ENCODE measurements around the gene PIGBOS1. TPM values are rescaled to one million over a fixed set of nuclear protein-coding genes. Genes with fewer than 3 reads are reported as not detected.

PIGBOS1 gene
- total RNA-seq: 9.5 and 12.3 TPM in 2 replicates

GRCh38 chr15:55318588-55319494 lies at the start of gene PIGBOS1, which contains the start of gene PIGB:
Gene PIGBOS1, minus strand, starts transcription at chr15:55319123. Its CDS starts 1,331 bp downstream, at chr15:55317792.
Gene PIGB, plus strand, starts transcription at chr15:55319222. Its CDS starts 29 bp downstream, at chr15:55319251.
- Mint-ChIP-seq H3K27me3 (ENCODE audit: low read depth) (no peaks in the 10 kb centered on the region), H3K36me3 (ENCODE audit: low read depth) (peaks cover 51% of the 10 kb centered on the region), H3K27ac (peak within 1 kb of the TSS; percentile 98), H3K9me3 (no peaks in the 10 kb centered on the region), H3K4me3 (ENCODE audit: low read depth) (peak within 1 kb of the TSS; percentile 100), H3K4me1 (ENCODE audit: low read depth) (peaks cover 52% of the 10 kb centered on the region)
- DNase-seq (ENCODE audit: low spot score): peak; percentile 82
- intact Hi-C loops (cut with micrococcal nuclease): loop anchor here (1.0 to 5.0 kb wide), 6 partner anchors 28 to 178 kb away; partner anchors contain the start of genes CCPG1 and PIERCE2

GRCh38 chr15:55366981-55367380 lies 48.1 kb upstream of the PIGBOS1 start:
- Mint-ChIP-seq H3K4me1 (ENCODE audit: low read depth) (no peaks in the 10 kb centered on the region), H3K27me3 (ENCODE audit: low read depth) (no peaks in the 10 kb centered on the region), H3K4me3 (ENCODE audit: low read depth) (no peak overlapping the region), H3K27ac (no peak overlapping the region), H3K9me3 (no peaks in the 10 kb centered on the region), H3K36me3 (ENCODE audit: low read depth) (peaks cover 2% of the 10 kb centered on the region)
- no peak for DNase-seq (ENCODE audit: low spot score)
- intact Hi-C loops (cut with micrococcal nuclease): no loop called here

GRCh38 chr15:55362641-55363040 lies 43.7 kb upstream of the PIGBOS1 start:
- intact Hi-C loops (cut with micrococcal nuclease): no loop called here
- Mint-ChIP-seq H3K36me3 (ENCODE audit: low read depth) (peaks cover 11% of the 10 kb centered on the region), H3K27ac (no peak overlapping the region), H3K27me3 (ENCODE audit: low read depth) (no peaks in the 10 kb centered on the region), H3K4me3 (ENCODE audit: low read depth) (no peak overlapping the region), H3K4me1 (ENCODE audit: low read depth) (no peaks in the 10 kb centered on the region), H3K9me3 (no peaks in the 10 kb centered on the region)
- no peak for DNase-seq (ENCODE audit: low spot score)

- DNase-seq (ENCODE audit: low spot score): no peak
- intact Hi-C loops (cut with micrococcal nuclease): no loop called here
- Mint-ChIP-seq H3K4me1 (ENCODE audit: low read depth) (no peaks in the 10 kb centered on the region), H3K9me3 (no peaks in the 10 kb centered on the region), H3K36me3 (ENCODE audit: low read depth) (peaks cover 23% of the 10 kb centered on the region), H3K27ac (no peak overlapping the region), H3K4me3 (ENCODE audit: low read depth) (no peak overlapping the region), H3K27me3 (ENCODE audit: low read depth) (no peaks in the 10 kb centered on the region)
These were observed 42.1 kb upstream of the PIGBOS1 start for GRCh38 chr15:55361048-55361447.

GRCh38 chr15:55360256-55360655 lies 41.3 kb upstream of the PIGBOS1 start:
- Mint-ChIP-seq H3K27ac (no peak overlapping the region), H3K4me1 (ENCODE audit: low read depth) (no peaks in the 10 kb centered on the region)

GRCh38 chr15:55358471-55358870 lies 39.5 kb upstream of the PIGBOS1 start:
- Mint-ChIP-seq H3K9me3 (no peaks in the 10 kb centered on the region), H3K4me1 (ENCODE audit: low read depth) (no peaks in the 10 kb centered on the region), H3K27ac (no peak overlapping the region), H3K36me3 (ENCODE audit: low read depth) (peaks cover 28% of the 10 kb centered on the region), H3K4me3 (ENCODE audit: low read depth) (no peak overlapping the region), H3K27me3 (ENCODE audit: low read depth) (no peaks in the 10 kb centered on the region)
- DNase-seq (ENCODE audit: low spot score): no peak
- intact Hi-C loops (cut with micrococcal nuclease): loop anchor here (5.0 kb wide), 1 partner anchor 49 kb away; the partner anchor contains the start of genes CCPG1 and PIERCE2

More at GRCh38 chr15:55360256-55360655, 41.3 kb upstream of the PIGBOS1 start:
- H3K27me3 Mint-ChIP-seq (ENCODE audit: low read depth): no peaks in the 10 kb centered on the region
- H3K36me3 Mint-ChIP-seq (ENCODE audit: low read depth): peaks cover 26% of the 10 kb centered on the region
- intact Hi-C loops (cut with micrococcal nuclease): no loop called here
- no peaks in the 10 kb centered on the region for H3K9me3 Mint-ChIP-seq
- H3K4me3 Mint-ChIP-seq (ENCODE audit: low read depth): no peak overlapping the region
- no peak for DNase-seq (ENCODE audit: low spot score)

GRCh38 chr15:55357774-55358173 lies 38.9 kb upstream of the PIGBOS1 start:
- Mint-ChIP-seq H3K36me3 (ENCODE audit: low read depth) (peaks cover 28% of the 10 kb centered on the region), H3K27ac (no peak overlapping the region), H3K4me1 (ENCODE audit: low read depth) (no peaks in the 10 kb centered on the region), H3K27me3 (ENCODE audit: low read depth) (no peaks in the 10 kb centered on the region), H3K9me3 (no peaks in the 10 kb centered on the region), H3K4me3 (ENCODE audit: low read depth) (no peak overlapping the region)
- intact Hi-C loops (cut with micrococcal nuclease): loop anchor here (5.0 kb wide), 1 partner anchor 50 kb away; the partner anchor contains the start of genes CCPG1 and PIERCE2
- no peak for DNase-seq (ENCODE audit: low spot score)

- Mint-ChIP-seq H3K9me3 (no peaks in the 10 kb centered on the region), H3K4me1 (ENCODE audit: low read depth) (no peaks in the 10 kb centered on the region), H3K27me3 (ENCODE audit: low read depth) (no peaks in the 10 kb centered on the region), H3K4me3 (ENCODE audit: low read depth) (no peak overlapping the region), H3K36me3 (ENCODE audit: low read depth) (peaks cover 28% of the 10 kb centered on the region), H3K27ac (no peak overlapping the region)
- no peak for DNase-seq (ENCODE audit: low spot score)
- intact Hi-C loops (cut with micrococcal nuclease): loop anchor here (5.0 kb wide), 1 partner anchor 50 kb away; the partner anchor contains the start of genes CCPG1 and PIERCE2
These were observed 38.2 kb upstream of the PIGBOS1 start for GRCh38 chr15:55356985-55357585.

- Mint-ChIP-seq H3K4me1 (ENCODE audit: low read depth) (no peaks in the 10 kb centered on the region), H3K9me3 (no peaks in the 10 kb centered on the region), H3K27me3 (ENCODE audit: low read depth) (no peaks in the 10 kb centered on the region), H3K27ac (no peak overlapping the region), H3K36me3 (ENCODE audit: low read depth) (peaks cover 34% of the 10 kb centered on the region), H3K4me3 (ENCODE audit: low read depth) (no peak overlapping the region)
- DNase-seq (ENCODE audit: low spot score): no peak
- intact Hi-C loops (cut with micrococcal nuclease): no loop called here
These were observed 34.1 kb upstream of the PIGBOS1 start for GRCh38 chr15:55353025-55353424.

GRCh38 chr15:55349282-55349681 lies 30.4 kb upstream of the PIGBOS1 start:
- intact Hi-C loops (cut with micrococcal nuclease): no loop called here

GRCh38 chr15:55348281-55348778 lies 29.4 kb upstream of the PIGBOS1 start:
- no peak overlapping the region for H3K27ac Mint-ChIP-seq
- H3K27me3 Mint-ChIP-seq (ENCODE audit: low read depth): no peaks in the 10 kb centered on the region
- no peaks in the 10 kb centered on the region for H3K9me3 Mint-ChIP-seq
- H3K36me3 Mint-ChIP-seq (ENCODE audit: low read depth): peaks cover 44% of the 10 kb centered on the region
- intact Hi-C loops (cut with micrococcal nuclease): no loop called here
- DNase-seq (ENCODE audit: low spot score): no peak
- no peaks in the 10 kb centered on the region for H3K4me1 Mint-ChIP-seq (ENCODE audit: low read depth)
- no peak overlapping the region for H3K4me3 Mint-ChIP-seq (ENCODE audit: low read depth)

More at GRCh38 chr15:55349282-55349681, 30.4 kb upstream of the PIGBOS1 start:
- H3K36me3 Mint-ChIP-seq (ENCODE audit: low read depth): peaks cover 36% of the 10 kb centered on the region
- no peaks in the 10 kb centered on the region for H3K4me1 Mint-ChIP-seq (ENCODE audit: low read depth)
- no peak overlapping the region for H3K27ac Mint-ChIP-seq
- H3K9me3 Mint-ChIP-seq: no peaks in the 10 kb centered on the region
- no peak for DNase-seq (ENCODE audit: low spot score)
- no peak overlapping the region for H3K4me3 Mint-ChIP-seq (ENCODE audit: low read depth)
- H3K27me3 Mint-ChIP-seq (ENCODE audit: low read depth): no peaks in the 10 kb centered on the region

GRCh38 chr15:55344206-55344605 lies 25.3 kb upstream of the PIGBOS1 start:
- DNase-seq (ENCODE audit: low spot score): no peak
- Mint-ChIP-seq H3K36me3 (ENCODE audit: low read depth) (peaks cover 43% of the 10 kb centered on the region), H3K9me3 (no peaks in the 10 kb centered on the region), H3K4me1 (ENCODE audit: low read depth) (no peaks in the 10 kb centered on the region), H3K27me3 (ENCODE audit: low read depth) (no peaks in the 10 kb centered on the region), H3K4me3 (ENCODE audit: low read depth) (no peak overlapping the region), H3K27ac (no peak overlapping the region)
- intact Hi-C loops (cut with micrococcal nuclease): no loop called here

Data from activated T-helper 2 cell treated with anti-CD3 and anti-CD28 coated beads, Interferon-gamma antibody, Interleukin-2, Interleukin-4, amounts not matched to agents 10 μg/mL and 5 μg/mL and 100 μg/mL, durations not matched to agents 14 hours and 24 hours and 36 hours (primary cell).